Astrocyte of the hippocampus (primary cell): ENCODE data around the gene TXNRD1.
A peak's percentile ranks its signal among the peaks of the same experiment; 100 is the strongest.

Experiments used
- DNase-seq: peaks from one replicate; pipeline ENCODE4 v3.0.0; 2011; ENCODE audit warnings: low read depth, low spot score

TXNRD1 gene

GRCh38 chr12:104350211-104351056 lies 134.9 kb downstream of the TXNRD1 start:
- no peak for DNase-seq

DNA sequence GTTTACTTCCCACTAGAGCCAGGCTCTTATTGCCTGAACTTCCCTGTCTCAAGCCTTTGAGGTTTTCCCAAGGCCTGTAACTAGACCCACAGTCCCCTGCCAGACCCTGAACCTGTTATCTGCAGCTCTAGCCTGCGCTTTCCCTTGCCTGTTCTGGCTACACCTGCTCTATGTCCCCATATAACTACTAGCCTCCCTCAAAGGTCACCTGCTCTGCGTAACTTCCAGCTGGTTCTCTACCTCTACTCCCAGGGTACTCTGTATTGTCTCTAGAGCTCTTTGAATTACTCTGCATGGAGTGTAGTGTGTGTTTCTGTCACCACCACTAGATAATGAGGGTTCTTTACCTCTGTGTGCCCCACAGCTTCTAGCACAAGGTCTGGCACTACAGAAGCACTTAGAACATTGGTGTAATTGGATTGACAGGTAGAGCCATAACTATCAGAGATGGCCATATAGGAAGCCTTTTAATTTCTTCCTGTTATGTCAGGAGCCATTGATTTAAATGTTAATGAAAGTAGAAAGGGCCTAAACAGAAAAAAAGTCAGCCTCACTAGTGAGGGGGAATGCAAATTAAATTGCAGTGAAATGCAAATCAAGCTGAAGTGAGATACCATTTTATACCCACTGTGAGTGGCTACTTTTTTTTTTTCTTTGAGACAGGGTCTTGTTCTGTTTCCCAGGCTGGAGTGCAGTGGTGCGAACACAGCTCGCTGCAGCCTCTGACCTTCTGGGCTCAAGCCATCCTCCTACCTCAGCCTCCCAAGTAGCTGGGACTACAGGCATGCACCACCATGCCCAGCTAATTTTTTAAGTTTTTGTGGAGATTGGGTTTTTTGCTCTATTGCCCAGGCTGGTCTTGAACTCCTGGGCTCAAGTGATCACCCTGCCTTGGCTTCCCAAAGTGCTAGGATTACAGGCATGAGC lies 135.7 kb downstream of the TXNRD1 start:
- DNase-seq, result no peak

DNA sequence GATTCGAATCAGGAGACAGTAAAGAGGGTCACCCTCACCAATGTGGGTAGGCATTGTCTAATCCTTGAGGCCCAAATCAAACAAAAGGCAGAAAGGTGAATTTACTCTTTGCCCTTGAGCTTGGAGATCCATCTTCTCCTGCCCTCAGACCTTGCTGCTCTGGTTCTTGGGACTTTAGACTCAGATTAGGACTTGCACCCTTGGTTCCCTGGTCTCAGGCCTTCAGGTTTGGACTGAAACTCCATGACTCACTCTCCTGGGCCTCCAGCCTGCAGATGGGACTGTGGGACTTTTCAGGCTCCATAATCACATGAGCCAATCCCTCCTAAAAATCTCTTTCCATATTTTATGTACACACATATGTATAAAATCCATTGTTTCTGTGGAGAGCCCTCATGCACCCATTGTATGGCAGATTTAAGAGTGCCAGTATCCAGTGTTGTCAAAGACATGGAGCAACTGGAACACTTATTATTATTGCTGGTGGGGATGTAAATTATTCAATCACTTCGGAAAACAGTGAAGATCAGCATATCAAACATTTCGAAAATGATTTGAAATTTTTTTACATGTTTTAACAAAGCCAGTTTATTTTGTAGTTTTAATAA lies 136.6 kb downstream of the TXNRD1 start:
- DNase-seq, result peak; percentile 25

DNA sequence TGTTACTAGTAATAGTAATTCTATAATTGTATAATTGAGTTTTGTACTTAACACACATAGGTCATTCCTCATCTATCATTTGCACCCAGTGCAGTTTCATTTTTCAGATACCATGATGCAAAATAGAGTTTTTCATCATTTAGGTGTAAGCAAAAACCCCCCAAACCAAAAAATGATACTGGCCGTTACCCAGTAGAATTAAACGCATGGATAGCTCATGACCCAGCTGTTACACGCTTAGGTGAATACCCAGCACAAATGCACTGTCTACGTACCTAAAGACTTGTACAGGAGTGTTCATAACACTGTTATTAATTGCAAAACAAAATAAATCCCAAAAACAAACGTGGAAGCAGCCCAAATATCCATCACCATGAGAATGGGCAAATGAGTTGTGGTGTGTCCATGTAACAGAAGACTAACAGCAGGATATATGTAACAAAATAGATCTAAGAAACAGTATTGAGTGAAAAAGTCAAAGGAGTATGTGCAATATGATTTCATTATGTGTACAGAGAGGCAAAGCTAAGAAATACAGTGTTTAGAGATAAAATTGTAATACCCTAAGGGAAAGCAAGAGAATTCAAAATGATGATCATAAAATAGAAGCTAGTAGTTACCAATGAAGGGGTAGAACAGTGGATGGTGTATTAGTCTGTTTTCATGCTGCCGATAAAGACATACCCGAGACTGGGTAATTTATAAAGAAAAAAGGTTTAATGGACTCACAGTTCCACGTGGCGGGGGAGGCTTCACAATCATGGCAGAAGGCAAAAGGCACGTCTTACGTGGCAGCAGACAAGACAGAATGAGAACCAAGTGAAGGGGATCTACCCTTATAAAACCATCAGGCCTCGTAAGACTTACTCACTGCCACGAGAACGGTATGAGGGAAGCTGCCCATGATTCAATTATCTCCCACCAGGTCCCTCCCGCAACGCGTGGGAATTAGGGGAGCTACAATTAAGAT lies 137.7 kb downstream of the TXNRD1 start:
- no peak for DNase-seq

- DNase-seq, result no peak
Observed at GRCh38 chr12:104354167-104354867, 138.7 kb downstream of the TXNRD1 start.

- DNase-seq, result no peak
Observed at GRCh38 chr12:104354868-104355570, 139.4 kb downstream of the TXNRD1 start.

DNA sequence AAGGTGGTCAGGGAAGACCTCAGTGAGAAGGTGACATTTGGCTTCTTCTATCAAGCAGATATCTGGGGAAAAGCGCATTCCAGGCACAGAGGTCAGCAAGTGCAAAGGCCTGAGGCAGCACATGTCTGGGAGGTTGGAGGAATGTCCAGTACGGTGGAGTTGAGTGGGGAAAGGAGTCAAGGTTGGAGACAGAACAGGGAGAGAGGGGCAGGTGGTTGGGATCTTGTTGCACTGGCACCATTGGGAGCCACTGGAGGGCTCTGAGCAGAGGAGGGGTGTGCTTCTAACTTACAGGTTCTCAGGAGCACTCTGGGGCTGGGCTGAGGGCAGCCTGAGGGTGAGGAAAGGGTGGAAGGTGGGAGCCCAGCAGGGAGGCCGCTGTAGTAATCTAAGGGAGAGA lies 140.1 kb downstream of the TXNRD1 start:
- no peak for DNase-seq

GRCh38 chr12:104356231-104357115 lies 140.9 kb downstream of the TXNRD1 start:
- DNase-seq, result no peak

DNA sequence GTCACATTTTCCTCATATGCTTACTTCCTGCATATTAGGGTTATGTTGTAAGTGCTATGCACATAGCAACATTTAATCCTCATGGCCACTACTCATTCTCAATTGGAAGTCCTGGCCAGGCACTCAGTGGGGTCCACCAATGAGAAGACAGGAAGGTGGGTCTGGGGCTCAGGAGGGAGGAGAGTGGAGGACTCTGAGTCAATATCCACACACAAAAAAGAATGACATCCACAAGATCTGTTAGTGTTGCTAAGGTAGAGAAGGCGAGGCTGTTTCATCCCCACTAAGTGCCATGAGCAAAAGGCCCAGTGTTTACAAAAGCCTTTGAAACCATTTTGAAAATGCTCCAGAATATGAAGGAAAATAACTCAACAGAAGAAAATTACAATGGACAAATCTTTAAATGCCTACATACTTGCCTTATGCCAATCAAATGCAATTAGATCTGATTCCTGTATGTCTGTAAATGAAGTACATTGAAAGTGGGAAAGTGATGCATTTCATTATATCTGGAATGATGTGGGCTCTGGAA lies 141.9 kb downstream of the TXNRD1 start:
- peak; percentile 40 for DNase-seq

GRCh38 chr12:104358353-104359003 lies 142.9 kb downstream of the TXNRD1 start:
- peak; percentile 55 for DNase-seq

GRCh38 chr12:104359216-104359615 lies 143.6 kb downstream of the TXNRD1 start:
- no peak for DNase-seq

GRCh38 chr12:104360157-104360556 lies 144.6 kb downstream of the TXNRD1 start:
- no peak for DNase-seq

DNA sequence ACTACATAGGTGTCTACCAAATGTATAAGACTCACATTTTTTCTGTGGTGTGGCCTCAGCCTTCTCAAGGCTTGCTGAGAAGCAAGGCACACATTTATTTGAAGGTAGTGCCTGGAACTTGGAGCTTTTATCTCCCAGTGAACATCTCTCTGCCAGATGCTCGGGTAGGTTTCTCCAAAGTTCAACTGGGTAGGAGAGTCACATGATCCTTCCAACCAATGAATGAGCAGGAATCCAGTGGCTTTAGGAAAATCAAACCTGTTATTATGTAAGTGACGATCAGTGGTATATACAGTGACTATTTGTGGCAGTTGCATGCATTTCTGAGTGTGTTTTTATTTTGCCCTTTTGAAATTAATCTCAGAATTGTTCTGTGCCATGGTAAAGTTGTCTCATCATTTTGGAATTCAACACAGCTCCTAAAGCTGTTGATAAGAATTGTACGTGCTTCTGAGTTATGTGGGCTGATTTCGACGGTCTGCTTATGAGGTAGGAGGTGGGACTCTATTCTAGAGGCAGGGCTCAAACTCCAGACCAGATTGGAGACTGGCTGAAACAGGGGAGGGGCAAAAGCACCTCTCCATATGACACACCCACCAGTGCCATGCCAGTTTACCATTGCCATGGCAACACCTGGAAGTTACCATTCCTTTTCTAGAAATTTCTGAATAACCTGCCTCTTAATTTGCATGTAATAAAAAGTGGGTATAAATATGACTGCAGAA lies 145.6 kb downstream of the TXNRD1 start:
- peak; percentile 65 for DNase-seq

- DNase-seq, result no peak
Observed at GRCh38 chr12:104365921-104366410, 150.4 kb downstream of the TXNRD1 start.

GRCh38 chr12:104369708-104370107 lies 154.1 kb downstream of the TXNRD1 start:
- DNase-seq, result no peak

GRCh38 chr12:104371043-104371870 lies 155.7 kb downstream of the TXNRD1 start:
- peak; percentile 85 for DNase-seq
